HG03571 (cell line): ENCODE data around the gene BUD23.

Experiments used
- ATAC-seq: cut with Tn5 transposase; IDR thresholded peaks from one replicate; pipeline ENCODE4 v1.9.1; 2021; ENCODE audit not compliant: unreplicated experiment

Gene BUD23

DNA sequence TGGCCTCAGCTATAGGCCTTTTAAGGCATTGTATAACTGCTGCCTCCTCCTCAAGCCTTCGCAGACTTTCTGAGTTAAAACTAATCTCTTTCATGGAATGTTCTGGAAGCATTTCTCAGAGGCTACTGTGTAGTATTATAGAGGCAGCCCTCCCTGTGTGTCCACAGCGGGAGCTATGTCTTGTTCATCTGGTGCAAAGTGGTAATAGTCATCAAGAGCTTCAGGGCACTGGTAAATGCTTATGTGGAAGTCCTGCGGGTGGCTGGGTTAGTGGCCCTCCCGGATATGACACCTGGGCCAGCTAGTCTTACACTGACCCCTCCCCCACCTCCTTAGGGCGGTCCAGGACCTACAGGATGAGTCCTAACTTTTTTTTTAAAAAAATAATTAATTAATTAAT is 57.4 kb downstream of the BUD23 start:
- no peak for ATAC-seq

DNA sequence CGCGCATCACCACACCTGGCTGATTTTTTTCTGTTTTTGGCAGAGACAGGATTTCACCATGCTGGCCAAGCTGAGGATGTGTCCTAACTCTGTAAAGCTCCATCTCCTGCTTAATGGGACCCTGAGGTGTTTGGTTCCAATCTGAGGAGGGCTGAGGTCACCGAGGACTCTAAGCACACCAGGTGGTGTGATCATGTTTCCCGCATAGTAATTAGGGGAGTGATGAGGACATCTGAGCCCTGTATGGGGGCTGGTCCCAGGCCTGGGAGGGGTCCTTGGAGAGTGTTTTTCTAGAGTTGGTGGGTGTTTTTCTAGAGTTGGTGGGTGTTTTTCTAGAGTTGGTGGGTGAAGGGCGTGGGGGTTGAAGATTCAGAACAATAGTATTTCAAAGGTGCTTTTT is 58.2 kb downstream of the BUD23 start:
- no peak for ATAC-seq

- ATAC-seq = no peak
Observed at GRCh38 chr7:73742338-73742752, 58.9 kb downstream of the BUD23 start.

- no peak for ATAC-seq
Observed at GRCh38 chr7:73742753-73743641, 59.6 kb downstream of the BUD23 start.

- no peak for ATAC-seq
Observed at GRCh38 chr7:73746378-73746777, 63.0 kb downstream of the BUD23 start.
